Calu3 (cell line): Measurements from ENCODE around the gene KLF2. TPM values are rescaled to one million over a fixed set of nuclear protein-coding genes. Genes with fewer than 3 reads are reported as not detected.

Experiments
- BruUV-seq: library from RNA; stranded (reverse); fragments of 400-500 nt; replicated peaks from 2 replicates; lab custom pipeline; 2021; lab: Mats Ljungman, UMichigan
- CTCF ChIA-PET: fragments of 300-600 bp; sonication (Branson Sonifier 250); formaldehyde crosslinking; loops from one replicate; lab custom pipeline; 2022; ENCODE audit warnings: antibody characterized with exemption; lab: Charles Lee
- DNase-seq: peaks from one replicate; pipeline ENCODE4 v3.0.0; 2022
- H3K27ac Mint-ChIP-seq: one replicate; pipeline ENCODE4 v1.8.0; 2022; ENCODE audit warnings: mixed read lengths; ENCODE audit not compliant: unreplicated experiment
- H3K27me3 Mint-ChIP-seq: one replicate; pipeline ENCODE4 v1.8.0; 2022; ENCODE audit warnings: mixed read lengths; ENCODE audit not compliant: unreplicated experiment
- H3K36me3 Mint-ChIP-seq: one replicate; pipeline ENCODE4 v1.8.0; 2022; ENCODE audit warnings: mild to moderate bottlenecking, moderate library complexity, mixed read lengths; ENCODE audit not compliant: insufficient read depth, unreplicated experiment
- H3K4me1 Mint-ChIP-seq: one replicate; pipeline ENCODE4 v1.8.0; 2022; ENCODE audit warnings: mild to moderate bottlenecking, low read depth, mixed read lengths; ENCODE audit not compliant: unreplicated experiment
- H3K4me3 Mint-ChIP-seq: one replicate; pipeline ENCODE4 v1.8.0; 2022; ENCODE audit warnings: mild to moderate bottlenecking, low read depth, moderate library complexity, mixed read lengths; ENCODE audit not compliant: unreplicated experiment
- H3K9me3 Mint-ChIP-seq: one replicate; pipeline ENCODE4 v1.8.0; 2022; ENCODE audit warnings: low read depth, mixed read lengths; ENCODE audit not compliant: unreplicated experiment
- intact Hi-C: fragments of 100-400 bp; cut with micrococcal nuclease; formaldehyde crosslinking; loops from one replicate; pipeline ENCODE4 v1.10.0; 2022; ENCODE audit not compliant: unreplicated experiment
- total RNA-seq: library from RNA; stranded (reverse); gene quantifications from 2 replicates; pipeline ENCODE4 v1.2.3, GENCODE V29; 2022
- TF ChIP-seq, protein P1 (sequence below): fragments of 200-600 bp; IDR thresholded peaks from one replicate; pipeline ENCODE4 v1.8.0; 2022; ENCODE audit warnings: antibody characterized with exemption; ENCODE audit not compliant: unreplicated experiment

Gene KLF2
- total RNA-seq, 1 experiment from 2014 or later, result 2.5 TPM

- intact Hi-C loops, result no loop called here
- CTCF ChIA-PET, result interaction anchor here (1.1 kb wide), 1 partner anchor 10 kb away, joined by 3 read pairs; no protein-coding TSS in a partner anchor
- Mint-ChIP-seq H3K4me3 (no peak overlapping the region), H3K27ac (no peak overlapping the region), H3K36me3 (no peaks in the 10 kb centered on the region), H3K4me1 (peaks cover 21% of the 10 kb centered on the region), H3K9me3 (no peaks in the 10 kb centered on the region), H3K27me3 (no peaks in the 10 kb centered on the region)
- DNase-seq, result no peak
- no TSS peak for BruUV-seq
- TF ChIP-seq, protein P1, sequence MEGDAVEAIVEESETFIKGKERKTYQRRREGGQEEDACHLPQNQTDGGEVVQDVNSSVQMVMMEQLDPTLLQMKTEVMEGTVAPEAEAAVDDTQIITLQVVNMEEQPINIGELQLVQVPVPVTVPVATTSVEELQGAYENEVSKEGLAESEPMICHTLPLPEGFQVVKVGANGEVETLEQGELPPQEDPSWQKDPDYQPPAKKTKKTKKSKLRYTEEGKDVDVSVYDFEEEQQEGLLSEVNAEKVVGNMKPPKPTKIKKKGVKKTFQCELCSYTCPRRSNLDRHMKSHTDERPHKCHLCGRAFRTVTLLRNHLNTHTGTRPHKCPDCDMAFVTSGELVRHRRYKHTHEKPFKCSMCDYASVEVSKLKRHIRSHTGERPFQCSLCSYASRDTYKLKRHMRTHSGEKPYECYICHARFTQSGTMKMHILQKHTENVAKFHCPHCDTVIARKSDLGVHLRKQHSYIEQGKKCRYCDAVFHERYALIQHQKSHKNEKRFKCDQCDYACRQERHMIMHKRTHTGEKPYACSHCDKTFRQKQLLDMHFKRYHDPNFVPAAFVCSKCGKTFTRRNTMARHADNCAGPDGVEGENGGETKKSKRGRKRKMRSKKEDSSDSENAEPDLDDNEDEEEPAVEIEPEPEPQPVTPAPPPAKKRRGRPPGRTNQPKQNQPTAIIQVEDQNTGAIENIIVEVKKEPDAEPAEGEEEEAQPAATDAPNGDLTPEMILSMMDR, result no peak
Observed at GRCh38 chr19:16373532-16373931, 48.9 kb downstream of the KLF2 start.

DNA sequence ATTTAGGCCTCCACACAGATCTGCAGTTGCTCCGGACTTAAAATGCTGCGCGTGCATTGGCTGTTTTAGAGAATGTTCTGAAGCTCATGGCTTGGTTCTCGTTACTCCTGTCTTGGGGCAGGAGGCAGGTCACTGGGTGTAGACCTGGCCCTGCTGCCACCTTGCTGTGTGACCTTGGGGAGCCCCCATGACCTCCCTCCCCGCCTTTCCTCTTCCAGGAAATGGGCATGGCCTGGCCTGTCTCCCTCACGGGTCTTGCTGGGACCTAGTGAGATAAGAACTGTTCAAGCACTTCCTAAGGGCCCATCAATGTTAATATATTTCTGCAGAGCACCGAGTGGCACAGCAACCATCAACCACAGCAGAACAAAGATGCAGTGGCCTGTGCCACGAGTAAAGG is 49.4 kb downstream of the KLF2 start:
- peaks cover 21% of the 10 kb centered on the region for H3K4me1 Mint-ChIP-seq
- no peaks in the 10 kb centered on the region for H3K36me3 Mint-ChIP-seq
- TF ChIP-seq, protein P1, result no peak
- H3K9me3 Mint-ChIP-seq, result no peaks in the 10 kb centered on the region
- no peak overlapping the region for H3K27ac Mint-ChIP-seq
- DNase-seq, result no peak
- H3K4me3 Mint-ChIP-seq, result no peak overlapping the region
- H3K27me3 Mint-ChIP-seq, result no peaks in the 10 kb centered on the region
- no TSS peak for BruUV-seq
- CTCF ChIA-PET, result interaction anchor here (1.1 kb wide), 1 partner anchor 9 kb away, joined by 3 read pairs; no protein-coding TSS in a partner anchor
- intact Hi-C loops, result no loop called here

DNA sequence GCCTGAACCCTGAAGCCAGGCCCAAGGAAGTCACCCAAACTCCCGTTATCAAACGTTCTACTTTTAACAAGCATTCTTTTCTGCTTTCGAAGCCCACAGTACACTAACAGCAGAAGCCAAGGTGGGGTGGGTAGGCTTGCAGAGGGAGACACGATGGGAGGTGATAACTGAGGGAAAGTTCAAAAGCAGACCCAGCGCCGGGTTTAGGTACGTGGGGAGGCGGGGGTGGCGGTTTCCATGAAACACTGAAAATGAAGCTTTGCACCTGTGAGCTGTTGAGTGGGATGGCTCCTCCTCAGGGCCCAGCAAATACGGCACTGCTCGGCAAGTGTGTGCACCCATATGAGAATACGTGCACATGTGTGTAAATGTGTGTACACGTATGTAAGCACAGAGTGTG is 49.8 kb downstream of the KLF2 start:
- H3K4me1 Mint-ChIP-seq, result peaks cover 21% of the 10 kb centered on the region
- intact Hi-C loops, result no loop called here
- H3K36me3 Mint-ChIP-seq, result no peaks in the 10 kb centered on the region
- CTCF ChIA-PET, result interaction anchor here (1.1 kb wide), 1 partner anchor 9 kb away, joined by 3 read pairs; no protein-coding TSS in a partner anchor
- BruUV-seq, result no TSS peak
- TF ChIP-seq, protein P1, result no peak
- no peaks in the 10 kb centered on the region for H3K27me3 Mint-ChIP-seq
- no peak overlapping the region for H3K27ac Mint-ChIP-seq
- no peak for DNase-seq
- H3K4me3 Mint-ChIP-seq, result no peak overlapping the region
- no peaks in the 10 kb centered on the region for H3K9me3 Mint-ChIP-seq

DNA sequence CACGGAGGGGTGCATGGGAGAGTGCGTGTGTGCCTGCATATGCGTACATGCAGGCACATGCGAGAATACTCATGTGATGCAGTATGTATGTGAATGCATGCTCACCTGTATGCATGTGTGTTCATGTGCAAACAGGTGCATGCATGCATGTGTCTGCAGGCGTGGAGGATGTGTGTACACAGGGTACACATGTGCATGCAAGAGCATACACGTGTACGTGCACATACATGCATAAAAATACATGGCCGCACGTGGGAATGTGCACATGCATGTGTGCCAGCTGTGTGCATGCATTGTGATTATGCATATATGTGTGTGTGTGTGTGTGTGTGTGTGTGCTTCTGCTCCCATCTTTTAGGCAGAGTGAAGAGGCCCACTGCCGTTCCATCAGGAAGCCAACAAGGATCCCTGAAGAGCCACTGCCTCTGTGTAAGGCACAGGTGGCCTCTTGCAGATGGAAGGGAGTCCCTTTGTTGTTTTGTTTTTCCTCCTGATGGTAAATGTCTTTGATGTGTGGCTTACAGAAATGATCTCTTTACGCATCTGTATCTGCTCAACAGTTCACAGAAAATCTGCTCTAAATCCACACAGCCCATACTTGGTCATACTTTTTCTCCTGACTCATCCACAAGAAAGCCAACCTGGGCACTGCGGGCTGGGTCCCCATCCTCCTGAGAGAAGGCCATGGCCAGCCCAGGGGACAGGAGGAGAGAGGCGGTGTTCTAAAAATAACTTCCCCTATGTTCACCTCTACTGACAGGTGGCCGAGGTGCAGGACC is 50.7 kb downstream of the KLF2 start:
- H3K27me3 Mint-ChIP-seq, result no peaks in the 10 kb centered on the region
- TF ChIP-seq, protein P1, result no peak
- no peak for DNase-seq
- CTCF ChIA-PET, result interaction anchor here (0.5 kb wide), 1 partner anchor 1689 kb away, joined by 5 read pairs; no protein-coding TSS in a partner anchor
- BruUV-seq, result no TSS peak
- no peak overlapping the region for H3K27ac Mint-ChIP-seq
- no peak overlapping the region for H3K4me3 Mint-ChIP-seq
- no peaks in the 10 kb centered on the region for H3K9me3 Mint-ChIP-seq
- intact Hi-C loops, result no loop called here
- H3K4me1 Mint-ChIP-seq, result peaks cover 21% of the 10 kb centered on the region
- no peaks in the 10 kb centered on the region for H3K36me3 Mint-ChIP-seq
